NCI-H1694 (cell line): ENCODE results near the gene LIF.
"Not testable (repeated sequence)": the region's sequence is repeated elsewhere in the genome, so short reads cannot be mapped to it uniquely, and the experiment has no call there.

Source experiments
- DNase-seq: peaks from one replicate; lab custom pipeline; 2025; lab: John Stamatoyannopoulos, UW

LIF gene

DNA sequence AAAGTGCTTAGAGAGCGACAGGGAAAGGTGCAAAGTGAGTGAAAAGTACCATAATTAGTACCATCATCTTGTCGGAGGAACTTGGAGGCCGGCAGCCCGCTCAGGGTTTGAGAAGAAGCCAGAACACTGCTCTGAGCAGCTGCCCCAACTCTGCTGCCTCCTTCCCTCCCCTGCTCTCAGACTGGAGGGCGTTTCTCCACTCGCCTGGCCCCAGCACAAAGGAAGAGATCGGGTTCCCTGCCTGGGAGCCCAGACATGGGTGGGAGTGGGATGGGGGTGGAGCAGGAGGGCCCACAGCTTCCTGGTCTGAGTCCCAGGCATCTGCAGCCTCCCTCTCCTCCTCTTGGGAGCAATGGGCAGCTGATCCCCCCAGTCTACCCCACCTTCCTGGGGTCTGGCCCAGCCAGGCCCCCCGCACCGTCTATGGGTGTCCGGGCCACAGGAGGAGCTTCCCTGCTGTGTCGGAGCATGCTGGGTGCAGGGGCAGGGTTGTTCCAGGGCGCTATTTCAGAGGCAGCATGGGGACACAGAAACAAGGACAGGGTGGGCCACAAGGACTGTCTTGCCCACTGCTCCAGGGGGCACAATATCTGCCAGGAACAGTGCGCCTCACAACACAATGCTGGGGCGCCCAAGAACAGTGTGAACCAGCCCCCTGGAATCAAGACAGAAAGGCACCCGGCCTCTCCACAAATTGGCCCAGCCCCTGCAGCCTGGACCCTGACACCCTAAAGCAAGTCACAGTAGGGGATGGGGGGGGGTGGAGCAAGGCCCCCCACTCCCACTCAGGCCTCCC, 4.8 kb downstream of the LIF start:
- DNase-seq = no peak

GRCh38 chr22:30240541-30241417, 5.8 kb downstream of the LIF start:
- no peak for DNase-seq

- DNase-seq = no peak
These were observed 6.8 kb downstream of the LIF start for GRCh38 chr22:30239488-30240405.

- DNase-seq = no peak
These were observed 7.7 kb downstream of the LIF start for GRCh38 chr22:30238661-30239487.

GRCh38 chr22:30238136-30238535, 8.4 kb downstream of the LIF start:
- DNase-seq = no peak

GRCh38 chr22:30236875-30237274, 9.7 kb downstream of the LIF start:
- DNase-seq = no peak

DNA sequence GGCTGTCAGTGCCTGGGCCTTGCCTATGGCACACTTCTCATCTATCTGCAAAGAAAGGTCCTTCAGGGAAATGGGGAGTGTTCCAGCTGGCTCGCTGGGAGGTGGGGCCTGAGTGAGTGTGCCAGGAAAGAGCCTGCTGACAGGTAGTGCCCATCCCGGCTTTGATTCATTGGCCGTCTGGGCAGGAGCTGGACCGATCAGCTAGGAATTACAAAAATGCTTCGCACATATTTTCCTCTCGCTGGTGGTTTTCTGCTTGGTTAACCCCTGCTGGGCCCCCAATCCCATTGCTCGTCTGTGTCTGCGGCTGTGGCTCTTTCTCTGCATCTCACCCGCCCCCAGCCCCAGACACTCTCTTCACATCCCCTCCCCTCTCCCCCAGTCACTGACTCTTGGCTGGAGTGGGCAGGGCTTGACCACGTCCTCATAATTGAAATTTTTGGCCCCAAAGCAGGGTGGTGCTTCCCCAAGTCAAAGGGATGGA, 10.8 kb downstream of the LIF start:
- DNase-seq = no peak

DNA sequence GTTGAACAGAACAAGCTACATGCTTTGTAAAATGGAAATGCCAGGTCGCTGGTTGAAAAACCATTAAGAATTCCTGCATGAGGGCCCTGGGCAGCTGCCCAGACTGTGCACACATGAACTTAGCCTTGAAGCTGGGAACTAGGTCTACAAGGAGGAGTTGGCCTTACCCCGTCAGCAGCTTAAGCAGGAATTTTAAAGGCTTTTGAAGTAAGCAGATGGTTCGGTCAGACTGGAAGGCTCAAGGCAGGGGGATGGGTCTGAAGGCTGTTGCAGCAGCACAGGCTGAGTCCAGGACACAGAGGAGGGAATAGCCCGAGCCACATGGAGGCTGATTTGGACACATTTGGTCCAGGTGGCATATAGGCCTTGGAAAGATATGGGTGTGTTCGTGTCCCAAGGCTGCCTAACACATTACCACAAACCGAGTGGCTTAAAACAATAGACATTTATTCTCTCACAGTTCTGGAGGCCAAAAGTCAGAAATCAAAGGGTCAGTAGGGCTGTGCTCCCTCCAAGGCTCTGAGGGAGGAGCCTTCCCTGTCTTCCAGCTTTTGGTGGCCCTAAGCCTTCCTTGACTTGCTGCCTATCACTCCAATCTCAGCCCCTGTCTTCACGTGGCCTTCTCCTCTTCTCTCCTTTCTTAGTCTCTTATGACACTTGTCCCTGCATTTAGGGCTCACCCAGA, 11.6 kb downstream of the LIF start:
- DNase-seq = no peak

GRCh38 chr22:30234325-30234724, 12.2 kb downstream of the LIF start:
- DNase-seq = not testable (repeated sequence)

DNA sequence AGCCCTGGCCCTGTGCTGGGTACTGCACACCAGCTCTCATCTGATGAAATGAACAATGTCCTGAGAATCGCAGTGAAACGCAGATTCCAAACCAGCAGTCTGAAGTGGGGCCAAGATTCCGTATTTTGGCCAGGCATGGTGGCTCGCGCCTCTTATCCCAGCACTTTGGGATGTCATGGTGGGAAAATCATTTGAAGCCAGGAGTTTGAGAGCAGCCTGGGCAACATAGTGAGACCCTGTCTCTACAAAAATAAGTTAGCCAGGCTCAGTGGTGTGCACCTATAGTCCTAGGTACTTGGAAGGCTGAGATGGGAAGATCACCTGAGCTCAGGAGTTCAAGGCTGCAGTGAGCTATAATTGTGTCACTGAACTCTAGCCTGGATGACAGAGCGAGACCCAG, 13.0 kb downstream of the LIF start:
- no peak for DNase-seq

- DNase-seq = no peak
These were observed 13.8 kb downstream of the LIF start for GRCh38 chr22:30232716-30233218.

DNA sequence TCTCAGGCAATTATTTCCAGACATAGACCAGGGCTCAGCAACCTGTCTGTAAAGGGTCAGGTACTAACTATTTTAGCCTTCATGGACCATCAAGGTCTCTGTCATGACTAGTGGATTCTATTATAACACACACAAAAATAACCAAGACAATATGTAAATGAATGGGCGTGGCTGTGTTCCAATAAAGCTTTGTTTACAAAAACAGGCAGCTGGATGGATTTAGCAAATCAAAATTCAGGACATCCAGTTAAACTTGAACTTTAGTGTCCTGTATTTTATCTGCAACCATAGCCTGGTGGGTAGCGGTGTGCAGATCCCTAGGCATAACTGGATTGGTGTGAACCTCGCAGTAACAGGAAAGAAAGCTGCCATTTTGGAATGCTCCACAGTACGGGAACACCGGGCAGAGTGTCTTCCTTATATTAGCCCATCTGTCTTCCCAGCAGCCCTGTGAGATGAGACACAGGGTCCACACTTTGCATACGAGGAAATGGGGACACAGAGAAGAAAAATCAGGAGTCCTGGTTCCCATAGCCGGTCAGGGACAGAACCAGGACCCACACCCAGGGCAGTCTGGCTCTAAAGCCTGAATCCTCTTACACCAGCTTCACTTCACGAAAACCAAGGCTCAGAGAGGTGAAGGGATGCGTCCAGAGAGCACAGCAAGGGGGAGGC, 15.6 kb downstream of the LIF start:
- DNase-seq = no peak

GRCh38 chr22:30230330-30230729, 16.2 kb downstream of the LIF start:
- no peak for DNase-seq

DNA sequence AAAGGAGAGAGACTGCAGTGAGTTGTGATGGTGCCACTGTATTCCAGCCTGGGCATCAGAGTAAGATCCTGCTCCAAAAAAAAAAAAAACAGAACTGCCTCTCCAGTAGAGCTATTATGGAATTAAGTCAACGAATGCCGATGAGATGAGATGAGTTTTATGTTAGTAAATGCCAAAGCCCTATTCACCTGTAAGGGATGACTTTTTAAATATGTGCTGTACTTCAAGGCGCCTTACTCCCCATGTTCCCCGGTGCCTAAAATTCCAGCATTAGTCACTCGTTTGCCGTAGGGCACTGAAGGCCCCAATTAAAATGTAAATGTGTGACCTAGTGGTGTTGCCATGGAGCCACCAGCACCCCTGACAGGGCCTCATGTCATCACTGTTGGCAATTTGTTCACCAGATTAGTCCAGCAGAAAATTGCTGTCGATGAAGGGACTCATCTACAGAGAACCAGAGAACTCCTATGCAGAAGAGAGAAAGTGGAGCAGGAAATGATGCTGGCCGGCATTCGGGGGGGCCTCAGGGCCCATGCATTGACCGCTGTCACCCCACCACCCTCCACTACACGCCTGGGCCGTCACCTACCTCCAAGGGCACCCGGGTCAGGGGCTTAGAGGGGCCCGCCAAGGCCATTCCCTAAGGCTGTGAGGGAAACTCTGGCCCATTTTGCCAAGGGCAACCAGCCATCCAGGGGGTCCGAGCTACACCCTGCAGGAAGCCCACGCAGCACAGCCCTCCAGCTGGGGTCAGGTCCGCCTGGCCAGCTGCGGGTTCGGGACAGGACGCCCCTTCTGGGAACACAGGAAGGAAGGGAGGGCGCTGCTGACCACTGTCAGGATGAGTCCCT, 17.8 kb downstream of the LIF start:
- no peak for DNase-seq

DNA sequence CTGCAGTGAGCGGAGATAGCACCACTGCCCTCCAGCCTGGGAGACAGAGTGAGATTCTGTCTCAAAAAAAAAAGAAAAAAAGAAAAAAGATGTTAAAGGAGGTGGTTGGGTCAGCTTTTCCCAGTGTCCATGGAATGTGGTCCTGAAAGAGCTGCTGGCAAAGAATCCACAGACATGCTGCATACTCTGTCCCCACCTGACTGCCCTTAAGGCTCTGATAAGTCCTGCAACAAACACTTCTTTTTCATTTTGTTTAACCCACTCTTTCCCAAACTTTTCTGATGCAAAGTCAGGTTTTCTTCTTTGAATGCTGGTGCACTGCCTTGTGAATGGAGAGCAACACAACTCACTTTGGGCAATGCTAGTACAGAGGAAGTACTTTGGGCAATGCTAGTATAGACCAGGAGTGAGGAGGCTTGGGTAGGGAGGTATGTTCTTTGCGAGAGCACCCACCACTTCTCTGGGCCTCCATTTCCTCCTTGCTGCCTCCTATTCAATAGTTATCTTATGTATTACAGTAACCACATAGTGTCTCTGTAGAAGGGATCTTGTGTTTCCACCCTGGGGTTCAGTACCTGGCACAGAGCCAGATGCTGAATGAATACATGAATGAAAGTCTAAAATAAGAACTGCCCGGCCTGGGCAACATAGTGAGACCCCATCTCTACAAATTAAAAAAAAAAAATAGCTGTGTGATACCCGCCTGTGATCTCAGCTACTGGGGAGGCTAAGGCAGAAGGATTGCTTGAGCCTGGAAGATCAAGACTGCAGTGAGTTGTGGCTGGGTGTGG, 18.9 kb downstream of the LIF start:
- DNase-seq = no peak

- no peak for DNase-seq
These were observed 20.2 kb downstream of the LIF start for GRCh38 chr22:30226192-30226832.

- DNase-seq = no peak
These were observed 21.2 kb downstream of the LIF start for GRCh38 chr22:30225220-30225927.
